Glutamatergic neuron (in vitro differentiated cells): Measurements from ENCODE around the gene BABAM2. TPM values are rescaled to one million over a fixed set of nuclear protein-coding genes. Genes with fewer than 3 reads are reported as not detected.

ENCODE experiments used
- DNase-seq: peaks from one replicate; pipeline ENCODE4 v3.0.0; 2022
- H3K27ac Mint-ChIP-seq: one replicate; pipeline ENCODE4 v1.8.0; 2020; ENCODE audit warnings: mild to moderate bottlenecking, mixed read lengths, inconsistent platforms; ENCODE audit not compliant: unreplicated experiment
- H3K27me3 Mint-ChIP-seq: one replicate; pipeline ENCODE4 v1.8.0; 2020; ENCODE audit warnings: mild to moderate bottlenecking, moderate library complexity, mixed read lengths, inconsistent platforms; ENCODE audit not compliant: unreplicated experiment
- H3K36me3 Mint-ChIP-seq: one replicate; pipeline ENCODE4 v1.8.0; 2020; ENCODE audit warnings: mild to moderate bottlenecking, mixed read lengths, inconsistent platforms; ENCODE audit not compliant: unreplicated experiment
- H3K4me1 Mint-ChIP-seq: one replicate; pipeline ENCODE4 v1.8.0; 2020; ENCODE audit warnings: mild to moderate bottlenecking, low read depth, mixed read lengths, inconsistent platforms; ENCODE audit not compliant: unreplicated experiment
- H3K4me3 Mint-ChIP-seq: one replicate; pipeline ENCODE4 v1.8.0; 2020; ENCODE audit warnings: mild to moderate bottlenecking, mixed read lengths, inconsistent platforms; ENCODE audit not compliant: unreplicated experiment
- H3K9me3 Mint-ChIP-seq: one replicate; pipeline ENCODE4 v1.8.0; 2020; ENCODE audit warnings: mild to moderate bottlenecking, moderate library complexity, mixed read lengths, inconsistent platforms; ENCODE audit not compliant: unreplicated experiment
- microRNA-seq: library from miRNA; unstranded; fragments of <30 nt; microRNA quantifications from one replicate; pipeline ENCODE4, GENCODE V29; 2020; ENCODE audit not compliant: unreplicated experiment
- total RNA-seq: library from RNA; stranded (reverse); fragmentation: NEBNext Ultra II Directional; extraction: Animal tissue kit (Norgen Biotek cat#: 25700); gene quantifications from one replicate; pipeline ENCODE4 v1.2.1, GENCODE V29; 2021; ENCODE audit not compliant: unreplicated experiment
- TF ChIP-seq, protein P1 (sequence below): fragments of 200-600 bp; sonication (generic); IDR thresholded peaks from one replicate; pipeline ENCODE4 v1.5.0; 2021; ENCODE audit not compliant: partially characterized antibody, unreplicated experiment

BABAM2 gene
- total RNA-seq, 1 donor from 2014 or later, result 29.9 TPM

DNA sequence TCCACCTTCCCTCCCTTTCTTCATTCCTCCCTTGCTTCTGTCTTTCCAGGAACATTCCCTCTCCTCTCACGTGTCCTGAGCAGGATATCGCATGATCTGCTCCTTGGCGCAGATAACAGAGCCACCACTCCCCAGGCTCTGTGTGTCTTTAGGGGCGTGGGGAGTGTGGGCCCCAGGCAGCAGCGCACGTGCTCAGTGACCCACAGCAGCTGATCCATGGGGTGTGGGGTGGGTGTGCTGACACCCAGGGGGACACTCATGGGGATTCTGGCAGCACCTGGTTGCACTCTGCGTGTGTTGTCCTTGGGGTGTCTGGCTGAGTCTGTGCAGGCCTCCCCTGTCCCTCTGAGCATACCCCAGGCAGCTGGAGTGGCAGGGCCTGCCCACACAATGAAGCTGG, 492.2 kb downstream of the BABAM2 start:
- peaks cover 3% of the 10 kb centered on the region for H3K27me3 Mint-ChIP-seq
- H3K27ac Mint-ChIP-seq, result no peak overlapping the region
- H3K4me1 Mint-ChIP-seq, result peaks cover 4% of the 10 kb centered on the region
- TF ChIP-seq, protein P1, sequence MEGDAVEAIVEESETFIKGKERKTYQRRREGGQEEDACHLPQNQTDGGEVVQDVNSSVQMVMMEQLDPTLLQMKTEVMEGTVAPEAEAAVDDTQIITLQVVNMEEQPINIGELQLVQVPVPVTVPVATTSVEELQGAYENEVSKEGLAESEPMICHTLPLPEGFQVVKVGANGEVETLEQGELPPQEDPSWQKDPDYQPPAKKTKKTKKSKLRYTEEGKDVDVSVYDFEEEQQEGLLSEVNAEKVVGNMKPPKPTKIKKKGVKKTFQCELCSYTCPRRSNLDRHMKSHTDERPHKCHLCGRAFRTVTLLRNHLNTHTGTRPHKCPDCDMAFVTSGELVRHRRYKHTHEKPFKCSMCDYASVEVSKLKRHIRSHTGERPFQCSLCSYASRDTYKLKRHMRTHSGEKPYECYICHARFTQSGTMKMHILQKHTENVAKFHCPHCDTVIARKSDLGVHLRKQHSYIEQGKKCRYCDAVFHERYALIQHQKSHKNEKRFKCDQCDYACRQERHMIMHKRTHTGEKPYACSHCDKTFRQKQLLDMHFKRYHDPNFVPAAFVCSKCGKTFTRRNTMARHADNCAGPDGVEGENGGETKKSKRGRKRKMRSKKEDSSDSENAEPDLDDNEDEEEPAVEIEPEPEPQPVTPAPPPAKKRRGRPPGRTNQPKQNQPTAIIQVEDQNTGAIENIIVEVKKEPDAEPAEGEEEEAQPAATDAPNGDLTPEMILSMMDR, result no peak
- H3K4me3 Mint-ChIP-seq, result no peak overlapping the region
- DNase-seq, result no peak
- H3K9me3 Mint-ChIP-seq, result peaks cover 2% of the 10 kb centered on the region
- peaks cover 4% of the 10 kb centered on the region for H3K36me3 Mint-ChIP-seq

DNA sequence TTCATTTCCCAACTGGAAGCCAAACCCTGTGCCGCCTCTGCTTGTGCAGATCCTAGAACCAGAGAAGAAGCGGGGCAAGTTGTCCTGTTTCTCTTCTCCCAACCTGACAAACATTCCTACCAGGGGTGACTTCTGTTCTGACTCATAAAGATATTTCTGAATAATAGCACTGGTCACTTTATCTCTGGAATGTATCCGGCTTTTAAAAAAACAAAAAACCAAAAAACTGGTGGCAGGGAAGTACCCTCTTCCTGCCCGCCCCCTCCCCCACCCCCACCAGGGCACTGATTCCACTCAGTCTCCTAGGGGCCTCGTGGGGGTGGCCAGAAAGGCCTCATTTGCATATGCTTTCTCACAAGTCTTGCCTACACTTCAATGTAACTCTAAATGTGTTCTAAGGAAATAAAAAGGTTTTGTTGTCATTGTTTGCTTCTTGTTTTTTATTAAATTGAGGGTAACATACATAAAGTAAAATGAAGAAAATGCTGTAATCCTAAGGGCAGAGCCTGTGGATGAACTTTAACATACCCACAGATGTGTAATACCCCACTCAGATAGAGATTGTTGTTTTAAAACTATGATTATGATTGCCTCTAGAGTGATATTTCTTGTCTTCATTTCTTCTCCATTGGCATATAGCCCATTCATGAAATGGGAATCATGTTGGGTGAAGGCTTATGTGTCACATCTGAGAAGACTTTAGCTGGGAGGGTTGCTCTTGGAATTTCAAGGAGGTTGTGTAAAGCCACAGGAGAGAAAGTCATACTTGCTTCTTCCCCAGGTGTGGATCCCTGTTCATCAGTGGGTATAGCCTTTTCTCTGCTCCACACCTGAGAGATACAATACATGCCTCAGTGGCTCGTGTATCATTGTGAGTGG, 496.8 kb downstream of the BABAM2 start:
- DNase-seq, result no peak
- Mint-ChIP-seq H3K36me3 (peaks cover 4% of the 10 kb centered on the region), H3K4me3 (no peak overlapping the region), H3K9me3 (peaks cover 10% of the 10 kb centered on the region), H3K4me1 (peaks cover 4% of the 10 kb centered on the region), H3K27me3 (peaks cover 10% of the 10 kb centered on the region), H3K27ac (no peak overlapping the region)
- TF ChIP-seq, protein P1, result no peak

Small RNAs within 50 kb of the gene (microRNA-seq; reads per million reads assigned to microRNA genes)
- not detected for gene MIR4263

Other genes with a start within 250 kb of the BABAM2 start
- gene SUPT7L, start 227.1 kb upstream of the BABAM2 start, total RNA-seq, result 47.4 TPM
- gene SLC4A1AP, start 226.8 kb upstream of the BABAM2 start, total RNA-seq, result 24.7 TPM
- gene MRPL33, start 119.0 kb upstream of the BABAM2 start, total RNA-seq, result 54.2 TPM
- gene RBKS, start 342 bp upstream of the BABAM2 start, total RNA-seq, result 1.2 TPM